GM19452 (cell line): Measurements from ENCODE around the gene MEOX2.

Experiments used
- ATAC-seq: cut with Tn5 transposase; IDR thresholded peaks from one replicate; pipeline ENCODE4 v1.9.1; 2021; ENCODE audit not compliant: unreplicated experiment

Gene MEOX2

GRCh38 chr7:15566476-15566875, 120.0 kb downstream of the MEOX2 start:
- ATAC-seq, result no peak

- ATAC-seq, result no peak
Observed at GRCh38 chr7:15561835-15562234, 124.6 kb downstream of the MEOX2 start, which contains the start of gene AGMO. TSS of gene AGMO (minus strand) at chr7:15562015.
